Subcutaneous abdominal adipose tissue (tissue), 5 donors: ENCODE data around the gene SNRNP48.

Experiments
- H3K27ac ChIP-seq: one replicate; pipeline ENCODE4 v1.7.0; 2013; ENCODE audit warnings: low read depth, mild to moderate bottlenecking, inconsistent platforms, low read length, moderate library complexity
- H3K27me3 ChIP-seq, 5 donors: one replicate each; pipeline ENCODE4 v1.7.0; 2013; ENCODE audit warnings: low read length in 5 of 5, inconsistent platforms in 1 of 5; ENCODE audit not compliant: control insufficient read depth in 5 of 5, insufficient read depth in 4 of 5
- H3K36me3 ChIP-seq, 5 donors: one replicate each; pipeline ENCODE4 v1.7.0; 2013; ENCODE audit warnings: low read length in 5 of 5; ENCODE audit not compliant: control insufficient read depth in 5 of 5, insufficient read depth in 5 of 5
- H3K4me1 ChIP-seq, 5 donors: one replicate each; pipeline ENCODE4 v1.7.0; 2013; ENCODE audit warnings: low read length in 5 of 5, mild to moderate bottlenecking in 3 of 5, moderate library complexity in 1 of 5; ENCODE audit not compliant: control insufficient read depth in 5 of 5, insufficient read depth in 5 of 5
- H3K4me3 ChIP-seq, 5 donors: one replicate each; pipeline ENCODE4 v1.7.0; 2013; ENCODE audit warnings: low read length in 5 of 5, low read depth in 1 of 5
- H3K9ac ChIP-seq, 5 donors: one replicate each; pipeline ENCODE4 v1.7.0; 2013; ENCODE audit warnings: low read length in 5 of 5, mild to moderate bottlenecking in 4 of 5, moderate library complexity in 3 of 5
- H3K9me3 ChIP-seq, 5 donors: one replicate each; pipeline ENCODE4 v1.7.0; 2013; ENCODE audit warnings: low read length in 5 of 5; ENCODE audit not compliant: control insufficient read depth in 5 of 5
- donor health status: healthy.
- donor health status: healthy.
- donor health status: healthy.
- donor health status: healthy.
- donor health status: healthy.

SNRNP48 gene

GRCh38 chr6:7545316-7546019, 44.5 kb upstream of the SNRNP48 start:
- H3K27me3 ChIP-seq: peaks cover 16 to 59% (median 26%) of the 10 kb centered on the region in 5 donors

GRCh38 chr6:7546020-7546369, 44.0 kb upstream of the SNRNP48 start:
- H3K27me3 ChIP-seq: peaks cover 12 to 54% (median 26%) of the 10 kb centered on the region in 5 donors
- no peak overlapping the region for H3K4me3 ChIP-seq
- no peaks in the 10 kb centered on the region for H3K9me3 ChIP-seq
- peaks cover 0 to 21% (median 18%) of the 10 kb centered on the region in 5 donors for H3K4me1 ChIP-seq
- no peaks in the 10 kb centered on the region for H3K36me3 ChIP-seq
- no peak overlapping the region for H3K27ac ChIP-seq
- no peak overlapping the region for H3K9ac ChIP-seq

More at GRCh38 chr6:7545316-7546019, 44.5 kb upstream of the SNRNP48 start:
- no peaks in the 10 kb centered on the region for H3K9me3 ChIP-seq
- H3K4me1 ChIP-seq: peaks cover 0 to 24% (median 22%) of the 10 kb centered on the region in 5 donors
- H3K36me3 ChIP-seq: no peaks in the 10 kb centered on the region
- no peak overlapping the region for H3K9ac ChIP-seq
- H3K27ac ChIP-seq: no peak overlapping the region
- no peak overlapping the region for H3K4me3 ChIP-seq

- Histone ChIP-seq H3K4me3 (no peak overlapping the region), H3K27ac (no peak overlapping the region), H3K4me1 (peaks cover 0 to 18% (median 15%) of the 10 kb centered on the region in 5 donors)
Observed at GRCh38 chr6:7546383-7546782, 43.6 kb upstream of the SNRNP48 start.

GRCh38 chr6:7546896-7547295, 43.1 kb upstream of the SNRNP48 start:
- Histone ChIP-seq H3K27ac (no peak overlapping the region), H3K36me3 (no peaks in the 10 kb centered on the region), H3K9me3 (no peaks in the 10 kb centered on the region), H3K27me3 (peaks cover 8 to 53% (median 20%) of the 10 kb centered on the region in 5 donors), H3K4me1 (peaks cover 0 to 12% (median 10%) of the 10 kb centered on the region in 5 donors), H3K4me3 (no peak overlapping the region), H3K9ac (no peak overlapping the region)

More at GRCh38 chr6:7546383-7546782, 43.6 kb upstream of the SNRNP48 start:
- H3K36me3 ChIP-seq: no peaks in the 10 kb centered on the region
- H3K9me3 ChIP-seq: no peaks in the 10 kb centered on the region
- no peak overlapping the region for H3K9ac ChIP-seq
- H3K27me3 ChIP-seq: peaks cover 11 to 53% (median 25%) of the 10 kb centered on the region in 5 donors

GRCh38 chr6:7547315-7547714, 42.7 kb upstream of the SNRNP48 start:
- H3K4me1 ChIP-seq: peaks cover 0 to 8% (median 6%) of the 10 kb centered on the region in 5 donors
- no peaks in the 10 kb centered on the region for H3K36me3 ChIP-seq
- no peak overlapping the region for H3K4me3 ChIP-seq
- H3K9ac ChIP-seq: no peak overlapping the region
- peaks cover 4 to 50% (median 20%) of the 10 kb centered on the region in 5 donors for H3K27me3 ChIP-seq
- H3K27ac ChIP-seq: no peak overlapping the region
- H3K9me3 ChIP-seq: no peaks in the 10 kb centered on the region

GRCh38 chr6:7550433-7550801, 39.6 kb upstream of the SNRNP48 start:
- no peaks in the 10 kb centered on the region for H3K4me1 ChIP-seq
- peaks cover 3 to 30% (median 13%) of the 10 kb centered on the region in 5 donors for H3K27me3 ChIP-seq
- H3K9ac ChIP-seq: no peak overlapping the region
- no peak overlapping the region for H3K27ac ChIP-seq
- no peaks in the 10 kb centered on the region for H3K9me3 ChIP-seq
- no peak overlapping the region for H3K4me3 ChIP-seq
- no peaks in the 10 kb centered on the region for H3K36me3 ChIP-seq

- H3K9ac ChIP-seq: no peak overlapping the region
- H3K27me3 ChIP-seq: peaks cover 0 to 10% (median 3%) of the 10 kb centered on the region in 5 donors
- H3K36me3 ChIP-seq: no peaks in the 10 kb centered on the region
- H3K27ac ChIP-seq: no peak overlapping the region
- no peaks in the 10 kb centered on the region for H3K9me3 ChIP-seq
- H3K4me1 ChIP-seq: no peaks in the 10 kb centered on the region
- H3K4me3 ChIP-seq: no peak overlapping the region
Observed at GRCh38 chr6:7554533-7555275, 35.3 kb upstream of the SNRNP48 start.

- no peak overlapping the region for H3K9ac ChIP-seq
- H3K4me3 ChIP-seq: no peak overlapping the region
- H3K27ac ChIP-seq: no peak overlapping the region
- no peaks in the 10 kb centered on the region for H3K9me3 ChIP-seq
- no peaks in the 10 kb centered on the region for H3K4me1 ChIP-seq
- H3K36me3 ChIP-seq: no peaks in the 10 kb centered on the region
- peaks cover 0 to 10% (median 3%) of the 10 kb centered on the region in 5 donors for H3K27me3 ChIP-seq
Observed at GRCh38 chr6:7555671-7556070, 34.3 kb upstream of the SNRNP48 start.

- Histone ChIP-seq H3K4me1 (no peaks in the 10 kb centered on the region), H3K9me3 (no peaks in the 10 kb centered on the region), H3K27ac (no peak overlapping the region), H3K4me3 (no peak overlapping the region), H3K27me3 (peaks cover 0 to 15% (median 3%) of the 10 kb centered on the region in 5 donors), H3K9ac (no peak overlapping the region), H3K36me3 (no peaks in the 10 kb centered on the region)
Observed at GRCh38 chr6:7556394-7557106, 33.4 kb upstream of the SNRNP48 start.

- Histone ChIP-seq H3K36me3 (no peaks in the 10 kb centered on the region), H3K27me3 (peaks cover 0 to 11% (median 3%) of the 10 kb centered on the region in 5 donors), H3K4me1 (no peaks in the 10 kb centered on the region), H3K4me3 (no peak overlapping the region), H3K9me3 (no peaks in the 10 kb centered on the region), H3K27ac (no peak overlapping the region), H3K9ac (no peak overlapping the region)
Observed at GRCh38 chr6:7557652-7558051, 32.3 kb upstream of the SNRNP48 start.
